PC-3 (cell line): Measurements from ENCODE around the gene NFAM1.

Source experiments
- EZH2 ChIP-seq: fragments of 300-600 bp; sonication (generic); IDR thresholded peaks from one replicate; pipeline ENCODE4 v1.6.1; 2017; ENCODE audit warnings: antibody characterized with exemption, mild to moderate bottlenecking, low read length; ENCODE audit not compliant: unreplicated experiment
- TF ChIP-seq, protein P1 (sequence below): fragments of 300-600 bp; sonication (generic); conservative IDR thresholded peaks from 2 replicates; pipeline ENCODE4 v1.5.1; 2017; ENCODE audit warnings: antibody characterized with exemption, low read depth, mild to moderate bottlenecking, low read length

DNA sequence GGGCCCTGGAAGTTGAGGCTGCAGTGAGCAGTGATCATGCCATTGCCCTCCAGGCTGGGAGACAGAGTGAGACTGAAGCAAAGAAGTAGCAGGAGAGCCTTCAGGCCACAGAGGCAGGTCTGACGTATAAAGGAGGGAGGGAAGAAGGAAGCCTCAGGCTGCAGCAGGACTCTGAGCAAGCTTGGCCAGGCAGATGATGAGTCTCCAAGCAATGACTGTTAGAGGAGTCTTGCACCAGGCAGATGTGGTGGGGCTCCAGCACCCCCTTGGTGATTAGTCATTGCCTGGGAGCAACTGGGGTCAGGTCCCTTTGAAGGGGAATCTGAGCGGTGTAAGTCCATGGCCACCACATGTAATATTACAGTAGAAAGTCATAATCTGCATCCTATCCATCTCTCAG is 36.6 kb upstream of the NFAM1 start:
- TF ChIP-seq, protein P1, sequence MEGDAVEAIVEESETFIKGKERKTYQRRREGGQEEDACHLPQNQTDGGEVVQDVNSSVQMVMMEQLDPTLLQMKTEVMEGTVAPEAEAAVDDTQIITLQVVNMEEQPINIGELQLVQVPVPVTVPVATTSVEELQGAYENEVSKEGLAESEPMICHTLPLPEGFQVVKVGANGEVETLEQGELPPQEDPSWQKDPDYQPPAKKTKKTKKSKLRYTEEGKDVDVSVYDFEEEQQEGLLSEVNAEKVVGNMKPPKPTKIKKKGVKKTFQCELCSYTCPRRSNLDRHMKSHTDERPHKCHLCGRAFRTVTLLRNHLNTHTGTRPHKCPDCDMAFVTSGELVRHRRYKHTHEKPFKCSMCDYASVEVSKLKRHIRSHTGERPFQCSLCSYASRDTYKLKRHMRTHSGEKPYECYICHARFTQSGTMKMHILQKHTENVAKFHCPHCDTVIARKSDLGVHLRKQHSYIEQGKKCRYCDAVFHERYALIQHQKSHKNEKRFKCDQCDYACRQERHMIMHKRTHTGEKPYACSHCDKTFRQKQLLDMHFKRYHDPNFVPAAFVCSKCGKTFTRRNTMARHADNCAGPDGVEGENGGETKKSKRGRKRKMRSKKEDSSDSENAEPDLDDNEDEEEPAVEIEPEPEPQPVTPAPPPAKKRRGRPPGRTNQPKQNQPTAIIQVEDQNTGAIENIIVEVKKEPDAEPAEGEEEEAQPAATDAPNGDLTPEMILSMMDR: no peak
- no peak for TF ChIP-seq EZH2
